ENCODE measurements around the gene SHMT2.

DNA sequence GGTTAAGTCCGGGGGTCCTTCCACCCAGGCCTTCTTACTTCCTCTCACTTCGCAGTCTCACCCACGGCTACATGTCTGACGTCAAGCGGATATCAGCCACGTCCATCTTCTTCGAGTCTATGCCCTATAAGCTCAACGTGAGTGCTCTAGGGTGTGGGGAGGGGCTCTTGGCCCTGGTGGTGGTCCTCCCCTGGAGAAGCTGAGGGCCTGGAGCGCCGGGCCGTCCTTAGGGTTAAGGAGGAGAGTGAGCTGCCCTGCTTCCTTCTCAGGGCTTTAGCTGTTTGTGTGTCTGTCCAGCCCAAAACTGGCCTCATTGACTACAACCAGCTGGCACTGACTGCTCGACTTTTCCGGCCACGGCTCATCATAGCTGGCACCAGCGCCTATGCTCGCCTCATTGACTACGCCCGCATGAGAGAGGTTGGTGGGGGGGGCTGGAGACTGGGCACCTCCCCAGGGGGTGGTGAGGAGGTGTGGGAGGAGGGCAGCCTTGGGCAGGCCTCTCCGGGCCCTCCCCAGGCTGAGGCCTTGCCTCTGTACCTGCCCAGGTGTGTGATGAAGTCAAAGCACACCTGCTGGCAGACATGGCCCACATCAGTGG is 2.7 kb downstream of the SHMT2 start:
- TF ChIP-seq, protein P1, sequence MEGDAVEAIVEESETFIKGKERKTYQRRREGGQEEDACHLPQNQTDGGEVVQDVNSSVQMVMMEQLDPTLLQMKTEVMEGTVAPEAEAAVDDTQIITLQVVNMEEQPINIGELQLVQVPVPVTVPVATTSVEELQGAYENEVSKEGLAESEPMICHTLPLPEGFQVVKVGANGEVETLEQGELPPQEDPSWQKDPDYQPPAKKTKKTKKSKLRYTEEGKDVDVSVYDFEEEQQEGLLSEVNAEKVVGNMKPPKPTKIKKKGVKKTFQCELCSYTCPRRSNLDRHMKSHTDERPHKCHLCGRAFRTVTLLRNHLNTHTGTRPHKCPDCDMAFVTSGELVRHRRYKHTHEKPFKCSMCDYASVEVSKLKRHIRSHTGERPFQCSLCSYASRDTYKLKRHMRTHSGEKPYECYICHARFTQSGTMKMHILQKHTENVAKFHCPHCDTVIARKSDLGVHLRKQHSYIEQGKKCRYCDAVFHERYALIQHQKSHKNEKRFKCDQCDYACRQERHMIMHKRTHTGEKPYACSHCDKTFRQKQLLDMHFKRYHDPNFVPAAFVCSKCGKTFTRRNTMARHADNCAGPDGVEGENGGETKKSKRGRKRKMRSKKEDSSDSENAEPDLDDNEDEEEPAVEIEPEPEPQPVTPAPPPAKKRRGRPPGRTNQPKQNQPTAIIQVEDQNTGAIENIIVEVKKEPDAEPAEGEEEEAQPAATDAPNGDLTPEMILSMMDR (conservative IDR thresholded peaks at IDR 0.05; ENCODE audit: low read depth in 2 of 2): no peak
- TF ChIP-seq NANOG (IDR thresholded peaks at IDR 0.05; ENCODE audit: borderline replicate concordance): no peak
- no peak for TF ChIP-seq REST (IDR thresholded peaks at IDR 0.05; ENCODE audit: unreplicated experiment)
- TF ChIP-seq CREB1 (CRISPR knock-in tag; IDR thresholded peaks at IDR 0.05; ENCODE audit: low read depth): no peak
